HCEC 1CT (cell line): ENCODE data around the gene METRN.
A peak's percentile ranks its signal among the peaks of the same experiment; 100 is the strongest.

Source experiments
- DNase-seq: peaks from one replicate; pipeline ENCODE4 v3.0.0-alpha.2; 2017

The METRN gene

GRCh38 chr16:714558-715476 lies at the start of gene METRN:
Gene METRN (plus strand): TSS chr16:715118. CDS start chr16:715290, 172 bp downstream.
- DNase-seq, result peak; percentile 88

- DNase-seq, result no peak
Observed at GRCh38 chr16:666572-666971, 48.3 kb upstream of the METRN start.

- no peak for DNase-seq
Observed at GRCh38 chr16:667113-667779, 47.7 kb upstream of the METRN start.

GRCh38 chr16:667780-668518 lies 47.0 kb upstream of the METRN start, which contains the start of gene RHOT2:
Gene RHOT2 (plus strand): TSS chr16:668132. CDS start chr16:668200, 68 bp downstream.
- peak; percentile 89 for DNase-seq

GRCh38 chr16:668519-669171 lies 46.3 kb upstream of the METRN start:
- DNase-seq, result no peak

- DNase-seq, result no peak
Observed at GRCh38 chr16:669666-670065, 45.3 kb upstream of the METRN start.

- no peak for DNase-seq
Observed at GRCh38 chr16:670485-671352, 44.2 kb upstream of the METRN start.

- no peak for DNase-seq
Observed at GRCh38 chr16:671353-672131, 43.4 kb upstream of the METRN start.

GRCh38 chr16:672371-672770 lies 42.5 kb upstream of the METRN start:
- DNase-seq, result no peak

GRCh38 chr16:672851-673250 lies 42.1 kb upstream of the METRN start:
- no peak for DNase-seq

GRCh38 chr16:673399-673991 lies 41.4 kb upstream of the METRN start:
- no peak for DNase-seq

- DNase-seq, result no peak
Observed at GRCh38 chr16:674214-674881, 40.6 kb upstream of the METRN start.

- DNase-seq, result no peak
Observed at GRCh38 chr16:674968-675883, 39.7 kb upstream of the METRN start, which contains the start of gene RHBDL1. Gene RHBDL1 (plus strand): TSS chr16:675671. CDS start chr16:675791, 120 bp downstream.

GRCh38 chr16:675884-676564 lies 38.9 kb upstream of the METRN start:
- no peak for DNase-seq

GRCh38 chr16:676565-676902 lies 38.4 kb upstream of the METRN start:
- DNase-seq, result no peak

- DNase-seq, result no peak
Observed at GRCh38 chr16:676913-677312, 38.0 kb upstream of the METRN start.

- DNase-seq, result no peak
Observed at GRCh38 chr16:677316-678190, 37.4 kb upstream of the METRN start.
